GM12865 (cell line): ENCODE results near the gene BTBD7.

Experiments
- DNase-seq: peaks from one replicate; pipeline ENCODE4 v3.0.0; 2010; ENCODE audit warnings: low read depth
- H3K4me3 ChIP-seq: 2 replicates; pipeline ENCODE4 v1.5.1; 2011; ENCODE audit warnings: mild to moderate bottlenecking, low read depth, low read length, control low read depth
- TF ChIP-seq, protein P1 (sequence below): IDR thresholded peaks from 2 replicates; pipeline ENCODE4 v1.5.1; 2011; ENCODE audit warnings: low read length, control low read depth, low read depth, inconsistent platforms; ENCODE audit not compliant: insufficient read depth; ENCODE audit errors: missing control alignments

Gene BTBD7

DNA sequence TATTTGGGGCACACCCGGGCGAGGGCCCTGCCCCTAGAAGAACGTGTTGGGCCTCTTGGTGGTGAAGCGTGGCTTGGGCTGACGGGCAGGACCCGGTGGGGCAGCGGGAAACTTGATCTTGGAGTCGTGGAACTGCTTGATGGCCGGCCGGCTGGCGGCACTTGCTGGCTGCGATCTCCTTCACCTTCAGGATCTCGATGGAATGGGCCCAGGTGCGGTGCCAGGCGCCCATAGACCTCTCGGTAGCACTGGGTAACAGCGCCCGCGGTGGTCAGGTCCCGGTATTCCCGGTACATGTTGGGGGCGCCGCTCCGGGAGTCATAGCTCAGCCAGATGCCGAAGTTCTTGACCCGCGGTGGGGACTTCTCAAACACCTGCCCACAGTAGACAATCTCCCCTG is 109.3 kb downstream of the BTBD7 start:
- H3K4me3 ChIP-seq: no peak overlapping the region
- DNase-seq: no peak
- TF ChIP-seq, protein P1, sequence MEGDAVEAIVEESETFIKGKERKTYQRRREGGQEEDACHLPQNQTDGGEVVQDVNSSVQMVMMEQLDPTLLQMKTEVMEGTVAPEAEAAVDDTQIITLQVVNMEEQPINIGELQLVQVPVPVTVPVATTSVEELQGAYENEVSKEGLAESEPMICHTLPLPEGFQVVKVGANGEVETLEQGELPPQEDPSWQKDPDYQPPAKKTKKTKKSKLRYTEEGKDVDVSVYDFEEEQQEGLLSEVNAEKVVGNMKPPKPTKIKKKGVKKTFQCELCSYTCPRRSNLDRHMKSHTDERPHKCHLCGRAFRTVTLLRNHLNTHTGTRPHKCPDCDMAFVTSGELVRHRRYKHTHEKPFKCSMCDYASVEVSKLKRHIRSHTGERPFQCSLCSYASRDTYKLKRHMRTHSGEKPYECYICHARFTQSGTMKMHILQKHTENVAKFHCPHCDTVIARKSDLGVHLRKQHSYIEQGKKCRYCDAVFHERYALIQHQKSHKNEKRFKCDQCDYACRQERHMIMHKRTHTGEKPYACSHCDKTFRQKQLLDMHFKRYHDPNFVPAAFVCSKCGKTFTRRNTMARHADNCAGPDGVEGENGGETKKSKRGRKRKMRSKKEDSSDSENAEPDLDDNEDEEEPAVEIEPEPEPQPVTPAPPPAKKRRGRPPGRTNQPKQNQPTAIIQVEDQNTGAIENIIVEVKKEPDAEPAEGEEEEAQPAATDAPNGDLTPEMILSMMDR: no peak

DNA sequence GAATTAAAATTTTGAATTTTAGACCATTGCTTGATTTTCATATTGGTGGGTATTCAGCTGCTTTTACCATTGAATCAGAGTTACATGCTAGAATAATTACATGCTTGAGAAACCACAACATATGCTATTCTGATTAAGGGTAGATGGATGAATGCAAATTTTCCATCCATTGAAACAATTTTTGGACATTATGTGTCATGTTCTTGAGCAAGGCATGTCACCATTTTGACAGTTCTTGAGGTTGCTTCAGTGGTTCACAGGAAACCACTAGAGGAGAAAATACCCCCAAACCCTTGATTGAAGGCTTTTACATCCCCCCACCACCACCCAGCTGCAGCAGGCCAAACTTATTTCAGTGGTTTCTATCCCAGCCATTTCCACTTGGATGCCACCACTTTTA is 112.3 kb downstream of the BTBD7 start:
- DNase-seq: no peak
- H3K4me3 ChIP-seq: no peak overlapping the region
- TF ChIP-seq, protein P1: no peak

DNA sequence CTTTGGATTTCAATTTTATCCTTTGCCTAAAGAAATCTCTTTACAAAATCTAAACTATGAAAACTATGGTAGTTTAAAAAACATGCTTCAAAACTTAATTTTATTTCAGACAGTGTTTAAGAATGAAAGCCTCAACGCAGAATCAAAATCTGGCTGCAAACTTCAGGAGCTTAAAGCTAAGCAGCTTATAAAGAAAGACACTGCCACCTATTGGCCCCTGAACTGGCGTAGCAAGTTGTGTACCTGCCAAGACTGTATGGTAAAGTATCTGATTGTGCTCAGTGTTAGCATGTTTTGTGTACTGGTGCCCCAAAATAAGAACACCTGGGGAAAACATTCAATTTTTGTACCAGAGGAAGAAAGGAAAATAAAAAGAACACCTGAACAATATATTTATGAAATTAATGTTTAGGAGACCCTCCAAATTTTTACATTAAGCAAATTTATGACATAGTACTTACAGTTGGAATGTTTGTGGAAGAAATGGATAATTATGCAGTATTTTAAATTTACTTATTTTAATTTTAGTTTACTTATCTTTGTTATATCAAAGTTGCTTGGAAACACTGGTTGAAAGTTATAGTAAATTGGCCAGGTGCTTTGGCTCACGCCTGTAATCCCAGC is 113.6 kb downstream of the BTBD7 start:
- TF ChIP-seq, protein P1: peak; percentile 65
- peak; percentile 78 for DNase-seq
- H3K4me3 ChIP-seq: no peak overlapping the region

DNA sequence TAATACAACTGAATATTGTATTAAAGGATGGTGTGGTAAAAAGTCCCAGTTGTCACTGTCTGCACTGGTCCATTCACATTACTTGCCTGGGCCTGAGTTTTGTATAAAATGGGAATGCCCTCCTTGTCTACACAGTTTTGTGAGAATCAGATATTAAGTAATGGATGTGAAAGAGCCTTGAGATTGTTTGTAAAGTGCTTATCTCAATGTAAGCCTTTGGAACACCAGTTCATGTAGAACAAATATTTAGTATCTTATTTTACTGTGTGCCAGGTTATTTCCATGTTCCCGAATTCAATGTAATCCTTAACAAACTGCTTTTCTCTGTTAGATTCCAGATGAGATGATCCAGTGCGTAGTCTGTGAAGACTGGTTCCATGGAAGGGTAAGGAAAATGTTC is 118.2 kb downstream of the BTBD7 start:
- no peak overlapping the region for H3K4me3 ChIP-seq
- DNase-seq: no peak
- TF ChIP-seq, protein P1: no peak

DNA sequence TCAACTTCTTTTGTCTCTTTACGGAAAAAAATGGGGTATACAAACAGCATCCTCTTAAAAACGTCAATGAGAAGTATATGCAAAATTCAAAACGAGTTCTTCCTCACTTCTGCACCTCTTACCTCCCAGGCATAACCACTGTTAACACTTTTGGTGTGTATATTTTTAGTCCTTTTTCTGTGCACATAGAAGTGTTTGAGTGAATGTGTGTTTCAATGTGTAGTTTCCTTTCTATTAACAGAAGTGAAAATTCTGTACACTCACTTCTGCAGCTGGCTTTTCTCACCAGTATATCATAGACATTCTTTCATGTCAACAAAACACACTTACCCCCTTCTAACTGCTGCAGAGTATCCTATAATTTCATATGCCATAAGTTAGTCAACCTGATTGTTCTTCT is 120.4 kb downstream of the BTBD7 start:
- no peak overlapping the region for H3K4me3 ChIP-seq
- DNase-seq: peak; percentile 70
- TF ChIP-seq, protein P1: no peak

DNA sequence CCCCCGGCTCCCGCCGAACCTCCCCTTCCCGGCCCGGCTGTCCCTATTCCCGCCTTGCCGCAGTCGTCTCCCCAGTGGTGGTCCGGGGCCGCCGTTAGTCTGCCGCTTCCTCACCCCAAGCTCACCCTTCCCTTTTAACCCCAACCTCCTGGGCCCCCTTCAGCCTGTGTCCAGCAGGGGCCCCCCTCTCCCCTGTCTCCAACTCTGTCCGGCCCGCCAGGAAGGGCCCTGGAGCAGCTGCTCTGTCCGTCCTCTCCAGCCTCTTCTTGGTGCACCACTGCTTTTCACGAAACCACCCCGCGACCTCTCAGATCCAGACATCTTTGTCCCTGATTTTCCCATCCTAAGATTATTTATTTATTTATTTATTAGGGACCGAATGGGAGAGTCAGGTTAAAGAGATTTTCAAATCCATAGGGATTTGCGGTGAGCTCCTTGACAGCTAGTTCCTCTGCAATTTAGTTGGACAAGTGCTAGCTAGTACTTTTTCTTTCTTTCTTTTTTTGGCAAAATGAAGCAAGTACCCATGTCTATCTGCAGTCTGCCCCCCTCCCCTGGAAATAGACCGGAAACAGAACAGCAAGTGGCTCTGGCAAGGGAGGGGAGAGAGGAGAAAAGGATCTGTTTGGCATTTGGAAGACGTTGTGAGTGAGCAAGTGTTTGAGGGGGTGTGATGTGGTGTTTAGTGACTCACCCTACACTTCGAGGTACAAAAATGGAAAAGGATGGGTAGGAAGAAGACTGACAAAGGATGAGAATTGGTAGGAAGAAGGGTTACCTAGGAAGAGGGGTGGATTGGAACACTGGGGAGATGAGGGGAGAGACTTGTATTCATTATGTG is 125.1 kb downstream of the BTBD7 start:
- TF ChIP-seq, protein P1: peak; percentile 33
- peak overlapping the region; percentile 85 for H3K4me3 ChIP-seq
- peak; percentile 61 for DNase-seq
